ENCODE measurements around the gene ADAD2.

Gene ADAD2

DNA sequence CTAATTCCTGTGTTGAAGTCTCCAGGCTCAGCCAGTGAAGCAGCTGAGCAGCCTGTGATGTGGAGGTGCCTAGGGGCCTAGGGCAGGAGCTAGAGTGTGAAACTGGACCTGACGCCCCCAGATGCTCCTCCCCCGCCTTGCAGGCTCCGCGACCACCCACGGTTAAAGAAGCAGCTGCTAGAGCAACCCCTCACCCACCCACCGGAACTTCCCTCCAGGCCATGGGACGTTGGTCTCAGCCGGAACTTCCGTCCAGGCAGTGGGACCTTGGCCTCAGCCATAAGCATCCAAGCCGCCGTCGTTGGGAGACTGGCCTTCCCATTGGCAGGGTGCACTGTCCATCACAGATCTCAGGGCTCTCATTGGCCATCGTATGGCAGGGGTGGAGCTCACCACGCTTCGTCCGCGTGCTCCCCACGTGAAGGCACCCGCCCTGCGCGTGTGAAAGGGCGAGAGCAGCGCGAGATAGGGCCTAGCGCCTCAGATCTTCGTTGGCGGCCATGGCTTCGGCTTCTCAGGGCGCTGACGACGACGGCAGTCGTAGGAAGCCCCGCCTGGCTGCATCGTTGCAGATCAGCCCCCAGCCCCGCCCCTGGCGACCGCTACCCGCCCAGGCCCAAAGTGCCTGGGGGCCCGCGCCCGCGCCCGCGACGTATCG lies at the start of gene ADAD2:
ADAD2 (plus strand) TSS at position 427 of the 658 bp plus-strand sequence; CDS start at position 501, 74 bp downstream.
- Histone ChIP-seq H3K9me3 (ENCODE audit: control insufficient read depth, low read depth, low read length) (no peaks in the 10 kb centered on the region), H3K36me3 (ENCODE audit: control insufficient read depth, low read depth, low read length) (no peaks in the 10 kb centered on the region), H3K27me3 (ENCODE audit: control insufficient read depth, insufficient read depth, low read length) (no peaks in the 10 kb centered on the region), H3K4me1 (ENCODE audit: control insufficient read depth, low read depth, low read length) (no peaks in the 10 kb centered on the region), H3K4me3 (ENCODE audit: low read length) (no peak within 1 kb of the TSS), H3K27ac (ENCODE audit: low read length) (no peak within 1 kb of the TSS), H3K9ac (ENCODE audit: low read length) (no peak within 1 kb of the TSS)

DNA sequence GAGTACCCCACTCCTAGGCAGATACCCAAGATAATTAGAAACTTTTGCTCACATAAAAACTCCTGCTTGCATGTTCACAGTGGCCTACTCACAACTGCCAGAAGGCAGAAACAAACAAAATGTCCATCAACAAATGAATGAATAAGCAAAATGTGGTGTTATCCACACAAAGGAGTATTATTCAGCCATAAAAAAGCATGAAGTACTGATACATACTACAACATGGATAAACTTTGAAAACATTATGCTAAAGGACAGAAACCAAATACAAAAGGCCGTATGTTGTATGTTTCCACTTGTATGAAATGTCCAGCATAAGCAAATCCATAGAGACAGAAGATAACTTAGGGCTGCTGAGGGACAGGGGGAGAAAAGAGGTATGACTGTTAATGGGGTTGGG lies 47.9 kb upstream of the ADAD2 start:
- H3K27me3 ChIP-seq (ENCODE audit: control insufficient read depth, insufficient read depth, low read length), result peaks cover 12% of the 10 kb centered on the region
- peaks cover 13% of the 10 kb centered on the region for H3K4me1 ChIP-seq (ENCODE audit: control insufficient read depth, low read depth, low read length)
- no peak overlapping the region for H3K4me3 ChIP-seq (ENCODE audit: low read length)
- no peaks in the 10 kb centered on the region for H3K9me3 ChIP-seq (ENCODE audit: control insufficient read depth, low read depth, low read length)
- no peaks in the 10 kb centered on the region for H3K36me3 ChIP-seq (ENCODE audit: control insufficient read depth, low read depth, low read length)
- no peak overlapping the region for H3K27ac ChIP-seq (ENCODE audit: low read length)
- H3K9ac ChIP-seq (ENCODE audit: low read length), result no peak overlapping the region

DNA sequence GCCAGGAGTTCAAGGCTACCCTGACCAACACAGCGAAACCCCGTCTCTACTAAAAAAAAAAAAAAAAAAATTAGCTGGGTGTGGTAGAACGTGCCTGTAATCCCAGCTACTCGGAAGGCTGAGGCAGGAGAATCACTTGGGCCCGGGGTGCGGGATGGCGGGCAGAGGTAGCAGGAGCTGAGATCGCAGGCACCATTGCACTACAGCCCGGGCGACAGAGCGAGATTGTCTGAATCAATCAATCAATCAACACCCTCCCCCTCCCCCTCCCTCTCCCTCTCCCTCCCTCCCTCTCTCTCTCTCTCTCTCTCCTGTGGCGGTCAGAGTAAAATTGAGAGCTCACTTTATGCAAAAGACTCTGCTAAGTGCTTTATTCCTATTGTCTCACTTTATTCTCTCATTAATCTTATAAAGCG lies 47.2 kb upstream of the ADAD2 start:
- peak overlapping the region; percentile 88 for H3K4me3 ChIP-seq (ENCODE audit: low read length)
- H3K36me3 ChIP-seq (ENCODE audit: control insufficient read depth, low read depth, low read length), result no peaks in the 10 kb centered on the region
- H3K4me1 ChIP-seq (ENCODE audit: control insufficient read depth, low read depth, low read length), result peaks cover 8% of the 10 kb centered on the region
- no peaks in the 10 kb centered on the region for H3K9me3 ChIP-seq (ENCODE audit: control insufficient read depth, low read depth, low read length)
- H3K9ac ChIP-seq (ENCODE audit: low read length), result peak overlapping the region; percentile 60
- H3K27ac ChIP-seq (ENCODE audit: low read length), result no peak overlapping the region
- H3K27me3 ChIP-seq (ENCODE audit: control insufficient read depth, insufficient read depth, low read length), result peaks cover 12% of the 10 kb centered on the region

DNA sequence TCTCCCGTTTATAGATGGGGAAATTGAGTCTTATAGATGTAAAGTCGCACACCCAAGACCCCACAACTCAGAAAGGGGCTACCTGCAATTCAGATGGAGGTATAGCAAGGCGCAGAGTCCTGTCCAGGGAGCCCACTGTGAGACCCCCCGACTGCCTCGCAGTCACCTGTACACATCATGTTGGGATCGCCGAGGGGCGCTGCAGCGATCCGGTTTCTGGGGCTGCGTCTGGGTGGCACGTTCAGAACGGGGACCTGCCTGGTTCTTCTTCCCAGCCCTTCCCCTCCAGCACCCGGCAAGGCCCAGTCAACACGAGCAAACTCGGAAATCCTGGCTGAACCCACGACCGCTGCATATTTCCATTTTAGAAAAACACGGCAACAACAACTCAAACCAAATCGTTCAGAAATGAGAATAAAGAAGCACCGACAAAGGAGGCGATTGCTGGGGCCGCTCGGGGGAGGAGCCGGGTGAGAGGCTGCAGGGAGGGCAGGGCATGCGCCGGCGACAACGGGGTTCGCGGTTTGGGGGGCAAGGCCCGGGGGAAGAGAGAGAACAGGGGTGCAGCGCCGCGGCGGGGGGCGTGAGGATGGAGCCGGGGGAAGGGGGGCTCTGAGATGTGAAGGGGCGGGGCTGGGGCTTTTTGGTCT lies 46.6 kb upstream of the ADAD2 start:
- peaks cover 12% of the 10 kb centered on the region for H3K27me3 ChIP-seq (ENCODE audit: control insufficient read depth, insufficient read depth, low read length)
- peak overlapping the region; percentile 60 for H3K9ac ChIP-seq (ENCODE audit: low read length)
- H3K36me3 ChIP-seq (ENCODE audit: control insufficient read depth, low read depth, low read length), result no peaks in the 10 kb centered on the region
- no peak overlapping the region for H3K27ac ChIP-seq (ENCODE audit: low read length)
- H3K4me3 ChIP-seq (ENCODE audit: low read length), result peak overlapping the region; percentile 88
- no peaks in the 10 kb centered on the region for H3K9me3 ChIP-seq (ENCODE audit: control insufficient read depth, low read depth, low read length)
- H3K4me1 ChIP-seq (ENCODE audit: control insufficient read depth, low read depth, low read length), result peaks cover 4% of the 10 kb centered on the region

DNA sequence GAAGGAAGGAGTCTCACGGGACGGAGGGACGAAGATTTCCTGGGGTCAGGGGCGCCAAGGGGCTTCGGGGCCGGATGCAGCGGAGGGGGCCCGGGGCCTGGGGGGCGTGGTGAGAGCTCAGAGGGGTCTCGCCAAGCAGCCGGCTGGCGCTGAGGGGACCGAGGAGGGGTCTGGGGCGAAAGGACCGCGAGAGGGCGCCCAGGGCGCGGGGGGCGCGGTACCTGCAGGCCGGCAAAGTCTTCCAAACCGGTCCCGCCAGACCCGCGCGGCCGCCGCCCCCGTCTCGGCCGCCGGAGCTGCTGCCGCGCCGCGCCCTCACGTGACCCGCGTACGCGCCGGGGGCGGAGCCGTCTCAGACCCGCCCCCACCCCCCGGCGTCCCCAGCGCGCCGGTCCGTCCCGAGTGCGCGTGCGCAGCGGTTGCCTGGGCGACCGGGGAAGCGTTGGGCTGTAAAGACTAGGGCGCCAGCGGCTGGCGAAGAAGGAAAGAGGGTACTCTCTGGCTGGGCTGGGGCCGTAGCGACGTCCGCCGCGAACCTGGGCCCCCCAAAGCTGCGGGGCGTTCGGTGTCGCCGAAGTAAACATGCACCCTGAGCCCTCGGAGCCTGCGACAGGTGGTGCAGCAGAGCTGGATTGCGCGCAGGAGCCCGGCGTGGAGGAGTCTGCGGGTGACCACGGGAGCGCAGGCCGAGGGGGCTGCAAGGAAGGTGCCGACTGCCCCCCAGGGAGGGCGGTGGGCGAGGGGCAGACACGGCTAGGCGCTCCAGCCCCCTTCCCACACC lies 45.9 kb upstream of the ADAD2 start, which contains the start of the genes DNAAF1 and HSDL1:
DNAAF1 (plus strand) TSS at position 450 of the 781 bp plus-strand sequence; CDS start at position 583, 133 bp downstream.
HSDL1 (minus strand) TSS at position 319 of the 781 bp plus-strand sequence. CDS start 13,856 bp downstream, outside the sequence.
- no peaks in the 10 kb centered on the region for H3K36me3 ChIP-seq (ENCODE audit: control insufficient read depth, low read depth, low read length)
- no peaks in the 10 kb centered on the region for H3K4me1 ChIP-seq (ENCODE audit: control insufficient read depth, low read depth, low read length)
- H3K27me3 ChIP-seq (ENCODE audit: control insufficient read depth, insufficient read depth, low read length), result peaks cover 12% of the 10 kb centered on the region
- H3K9ac ChIP-seq (ENCODE audit: low read length), result peak within 1 kb of the TSS; percentile 60
- H3K4me3 ChIP-seq (ENCODE audit: low read length), result peak within 1 kb of the TSS; percentile 88
- no peaks in the 10 kb centered on the region for H3K9me3 ChIP-seq (ENCODE audit: control insufficient read depth, low read depth, low read length)
- H3K27ac ChIP-seq (ENCODE audit: low read length), result no peak within 1 kb of the TSS

DNA sequence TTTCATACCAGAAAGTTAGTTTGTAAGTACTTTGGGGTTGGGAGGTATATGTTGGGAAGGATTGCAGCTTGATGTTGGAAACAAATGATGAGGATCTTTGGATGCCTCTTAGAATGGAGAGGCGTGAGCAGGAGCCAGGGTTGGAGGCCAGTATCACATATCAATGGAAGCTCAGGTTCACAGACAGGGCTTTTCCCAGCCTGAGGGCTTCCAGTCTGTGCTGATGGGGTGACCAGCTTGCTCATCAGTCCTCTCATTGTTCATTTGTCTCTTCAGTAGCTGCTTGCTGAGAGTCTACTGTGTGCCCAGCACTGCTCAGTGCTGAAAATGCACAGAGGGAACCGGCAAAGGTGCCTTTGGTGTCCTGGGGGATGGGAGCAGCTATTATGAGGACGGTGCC lies 40.0 kb upstream of the ADAD2 start:
- Histone ChIP-seq H3K4me1 (ENCODE audit: control insufficient read depth, low read depth, low read length) (no peaks in the 10 kb centered on the region), H3K36me3 (ENCODE audit: control insufficient read depth, low read depth, low read length) (no peaks in the 10 kb centered on the region), H3K27ac (ENCODE audit: low read length) (no peak overlapping the region), H3K27me3 (ENCODE audit: control insufficient read depth, insufficient read depth, low read length) (peaks cover 7% of the 10 kb centered on the region), H3K9ac (ENCODE audit: low read length) (no peak overlapping the region), H3K9me3 (ENCODE audit: control insufficient read depth, low read depth, low read length) (no peaks in the 10 kb centered on the region), H3K4me3 (ENCODE audit: low read length) (no peak overlapping the region)

DNA sequence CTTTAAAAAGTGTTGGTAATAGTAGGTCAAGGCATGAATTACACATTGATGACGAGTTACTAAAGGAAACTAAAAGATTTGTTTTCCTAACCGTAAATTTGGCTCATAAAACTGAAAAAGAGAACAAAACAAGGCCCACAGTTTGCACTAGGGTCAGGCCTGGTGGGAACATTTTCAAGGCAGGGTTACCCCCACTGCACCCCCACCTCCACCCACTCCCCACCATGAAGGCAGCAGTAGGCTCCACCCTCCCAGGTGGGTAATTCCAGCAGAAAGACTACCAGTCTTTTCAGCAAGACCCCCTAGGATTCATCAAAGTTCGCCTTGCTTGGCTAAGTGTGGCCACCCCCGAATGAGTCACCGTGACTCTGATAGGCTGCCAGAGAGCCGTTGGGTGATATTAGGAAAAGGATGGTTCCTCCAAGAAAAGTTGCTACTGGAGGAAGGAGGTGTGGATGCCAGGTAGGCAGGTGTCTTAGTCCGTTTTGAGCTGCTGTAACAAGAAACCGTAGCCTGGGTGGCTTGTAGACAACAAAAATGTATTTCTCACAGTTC lies 37.2 kb upstream of the ADAD2 start:
- H3K4me3 ChIP-seq (ENCODE audit: low read length), result no peak overlapping the region
- H3K9me3 ChIP-seq (ENCODE audit: control insufficient read depth, low read depth, low read length), result no peaks in the 10 kb centered on the region
- no peaks in the 10 kb centered on the region for H3K27me3 ChIP-seq (ENCODE audit: control insufficient read depth, insufficient read depth, low read length)
- H3K9ac ChIP-seq (ENCODE audit: low read length), result no peak overlapping the region
- H3K36me3 ChIP-seq (ENCODE audit: control insufficient read depth, low read depth, low read length), result no peaks in the 10 kb centered on the region
- no peaks in the 10 kb centered on the region for H3K4me1 ChIP-seq (ENCODE audit: control insufficient read depth, low read depth, low read length)
- no peak overlapping the region for H3K27ac ChIP-seq (ENCODE audit: low read length)

DNA sequence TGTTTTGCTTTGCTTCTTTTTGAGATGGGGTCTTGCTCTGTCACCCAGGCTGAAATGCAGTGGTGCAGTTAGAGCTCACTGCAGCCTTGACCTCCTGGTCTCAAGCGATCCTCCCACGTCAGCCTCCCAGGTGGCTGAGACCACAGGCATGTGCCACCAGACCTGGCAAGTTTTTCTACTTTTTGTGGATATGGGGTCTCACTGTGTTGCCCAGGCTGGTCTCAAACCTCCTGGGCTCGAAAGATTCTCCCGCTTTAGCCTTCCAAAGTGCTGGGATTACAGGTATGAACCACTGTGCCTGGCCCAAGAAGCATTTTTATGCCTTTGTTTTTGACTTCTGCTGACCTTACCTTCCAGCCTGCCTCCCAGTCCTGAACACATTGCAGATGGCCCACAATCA lies 35.7 kb upstream of the ADAD2 start:
- Histone ChIP-seq H3K4me1 (ENCODE audit: control insufficient read depth, low read depth, low read length) (no peaks in the 10 kb centered on the region), H3K9ac (ENCODE audit: low read length) (no peak overlapping the region), H3K9me3 (ENCODE audit: control insufficient read depth, low read depth, low read length) (no peaks in the 10 kb centered on the region), H3K36me3 (ENCODE audit: control insufficient read depth, low read depth, low read length) (no peaks in the 10 kb centered on the region), H3K4me3 (ENCODE audit: low read length) (no peak overlapping the region), H3K27me3 (ENCODE audit: control insufficient read depth, insufficient read depth, low read length) (no peaks in the 10 kb centered on the region), H3K27ac (ENCODE audit: low read length) (no peak overlapping the region)

DNA sequence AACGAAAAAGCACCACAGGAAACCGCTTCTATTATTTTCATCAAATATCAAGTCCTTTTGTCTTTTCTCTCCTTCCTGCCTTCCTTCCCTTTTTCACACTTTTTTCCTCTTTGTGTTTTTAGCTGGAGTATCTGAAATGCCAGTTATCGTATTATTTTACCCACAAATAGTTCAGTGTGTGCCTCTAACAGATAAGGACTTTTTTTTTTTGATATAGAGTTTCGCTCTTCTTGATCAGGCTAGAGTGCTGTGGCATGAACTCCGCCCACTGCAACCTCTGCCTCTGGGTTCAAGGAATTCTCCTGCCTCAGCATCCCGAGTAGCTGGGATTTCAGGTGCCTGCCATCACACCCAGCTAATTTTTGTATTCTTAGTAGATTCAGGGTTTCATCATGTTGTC lies 35.2 kb upstream of the ADAD2 start:
- no peaks in the 10 kb centered on the region for H3K4me1 ChIP-seq (ENCODE audit: control insufficient read depth, low read depth, low read length)
- H3K27ac ChIP-seq (ENCODE audit: low read length), result no peak overlapping the region
- H3K9me3 ChIP-seq (ENCODE audit: control insufficient read depth, low read depth, low read length), result no peaks in the 10 kb centered on the region
- no peaks in the 10 kb centered on the region for H3K36me3 ChIP-seq (ENCODE audit: control insufficient read depth, low read depth, low read length)
- no peaks in the 10 kb centered on the region for H3K27me3 ChIP-seq (ENCODE audit: control insufficient read depth, insufficient read depth, low read length)
- no peak overlapping the region for H3K9ac ChIP-seq (ENCODE audit: low read length)
- H3K4me3 ChIP-seq (ENCODE audit: low read length), result no peak overlapping the region

DNA sequence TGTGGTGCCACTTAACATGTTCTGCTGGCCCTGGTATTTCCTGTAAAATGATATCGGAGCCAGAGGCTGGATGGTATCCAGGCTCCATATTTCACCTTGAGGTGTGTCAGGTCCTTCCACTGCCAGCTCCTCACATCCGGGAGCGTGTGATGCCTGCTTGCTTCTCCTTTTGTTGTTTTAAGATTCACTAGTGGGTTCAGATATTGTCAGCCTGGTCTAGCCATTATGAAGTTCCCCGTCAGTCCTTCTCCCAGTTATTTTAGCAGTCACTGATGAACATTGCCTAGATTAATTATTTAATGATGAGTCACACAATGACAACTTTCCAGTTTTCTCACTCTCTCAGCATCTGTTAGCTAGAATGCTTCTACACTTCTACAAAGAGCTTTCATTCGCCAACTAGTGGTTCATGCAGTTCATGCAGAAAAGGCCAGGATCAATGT lies 34.6 kb upstream of the ADAD2 start:
- H3K4me1 ChIP-seq (ENCODE audit: control insufficient read depth, low read depth, low read length), result no peaks in the 10 kb centered on the region
- H3K27me3 ChIP-seq (ENCODE audit: control insufficient read depth, insufficient read depth, low read length), result no peaks in the 10 kb centered on the region
- no peaks in the 10 kb centered on the region for H3K9me3 ChIP-seq (ENCODE audit: control insufficient read depth, low read depth, low read length)
- no peak overlapping the region for H3K4me3 ChIP-seq (ENCODE audit: low read length)
- no peak overlapping the region for H3K9ac ChIP-seq (ENCODE audit: low read length)
- no peak overlapping the region for H3K27ac ChIP-seq (ENCODE audit: low read length)
- no peaks in the 10 kb centered on the region for H3K36me3 ChIP-seq (ENCODE audit: control insufficient read depth, low read depth, low read length)

DNA sequence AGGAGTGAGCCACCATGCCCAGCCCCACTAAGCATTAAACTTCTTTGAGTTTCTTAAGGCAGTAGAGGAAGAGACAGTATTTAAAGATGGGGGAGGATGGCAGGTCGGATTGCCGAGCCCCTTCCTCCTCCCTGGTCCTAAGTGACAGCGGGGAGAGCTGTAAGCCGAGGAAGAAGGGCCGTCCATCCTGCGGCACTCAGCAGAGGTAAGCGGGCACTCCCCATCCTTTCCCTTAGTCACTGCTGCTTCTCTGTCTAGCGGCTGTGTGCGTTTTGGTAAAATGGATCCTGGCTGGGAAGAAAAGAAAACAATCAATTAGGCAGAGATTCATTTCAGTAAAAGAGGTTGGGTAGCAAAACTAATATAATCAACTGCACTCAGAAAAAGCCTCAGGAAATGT lies 31.9 kb upstream of the ADAD2 start:
- Histone ChIP-seq H3K27me3 (ENCODE audit: control insufficient read depth, insufficient read depth, low read length) (no peaks in the 10 kb centered on the region), H3K9ac (ENCODE audit: low read length) (no peak overlapping the region), H3K4me3 (ENCODE audit: low read length) (no peak overlapping the region), H3K9me3 (ENCODE audit: control insufficient read depth, low read depth, low read length) (no peaks in the 10 kb centered on the region), H3K36me3 (ENCODE audit: control insufficient read depth, low read depth, low read length) (no peaks in the 10 kb centered on the region), H3K4me1 (ENCODE audit: control insufficient read depth, low read depth, low read length) (no peaks in the 10 kb centered on the region), H3K27ac (ENCODE audit: low read length) (no peak overlapping the region)

All from iPS-18a (cell line).